ENCODE measurements around the gene SEC31B. TPM values are rescaled to one million over a fixed set of nuclear protein-coding genes. Genes with fewer than 3 reads are reported as not detected.

Gene SEC31B
- total and polyA plus RNA-seq, 9 of the 15 experiments (the other 6 are each of a cell fraction or from before 2014, with no cell fraction given) = 0.91 to 7.0 (median 2.4) TPM

DNA sequence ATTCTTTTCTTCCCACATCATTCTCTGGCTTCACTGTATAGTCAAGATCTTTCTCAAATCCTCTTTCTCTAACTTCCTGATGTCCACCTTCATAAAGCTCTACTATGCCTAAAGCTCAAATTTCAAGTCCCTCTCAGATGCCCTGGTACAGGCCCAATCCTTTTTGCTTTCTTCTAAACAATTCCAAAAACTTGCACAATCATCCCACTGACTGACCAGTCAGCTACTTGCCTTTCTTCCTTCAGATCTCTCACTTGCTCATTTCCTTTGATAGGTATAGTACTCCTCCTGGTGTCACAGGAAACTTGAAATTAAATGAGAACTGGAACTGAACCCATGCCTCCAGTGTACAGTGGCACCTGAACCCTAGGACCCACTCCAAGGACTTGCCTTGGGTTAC, 18.2 kb downstream of the SEC31B start:
- no peak overlapping the region for H2AFZ ChIP-seq (ENCODE audit: low read depth, low read length)
- no peaks in the 10 kb centered on the region for H4K20me1 ChIP-seq (replicated peaks; ENCODE audit: control insufficient read depth, insufficient read depth, low read length)
- no peak overlapping the region for H3K27ac ChIP-seq (ENCODE audit: extremely low read depth, low read depth, low read length)
- FAIRE-seq (no peak), DNase-seq (ENCODE audit: extremely low read depth in 1 of 4, low spot score in 3 of 4) (no peak), ATAC-seq (no peak)
- no peaks in the 10 kb centered on the region for H3K4me1 ChIP-seq (replicated peaks in 1 of 2; ENCODE audit: control insufficient read depth in 2 of 2, insufficient read depth in 2 of 2, low read length in 2 of 2)
- no peaks in the 10 kb centered on the region for H3K27me3 ChIP-seq (ENCODE audit: control insufficient read depth in 2 of 2, insufficient read depth in 2 of 2, low read length in 2 of 2)
- POLR2A ChIA-PET = interaction anchor here (0.7 to 1.4 kb wide), 2 partner anchors 9 to 97 kb away, joined by 3 read pairs; no protein-coding TSS in a partner anchor
- H3K36me3 ChIP-seq (ENCODE audit: control insufficient read depth, insufficient read depth, low read length) = peaks cover 4% of the 10 kb centered on the region; the same call in 1 of the 3 replicates
- H3K79me2 ChIP-seq (ENCODE audit: control insufficient read depth, insufficient read depth, low read length) = no peaks in the 10 kb centered on the region
- no peak for TF ChIP-seq L3MBTL2 (IDR thresholded peaks at IDR 0.05)
- no peak for TF ChIP-seq PTRF (tag; IDR thresholded peaks at IDR 0.05)
- no peak for TF ChIP-seq ZNF263 (CRISPR knock-in tag; IDR thresholded peaks at IDR 0.05; ENCODE audit: borderline replicate concordance)
- TF ChIP-seq, protein P1, sequence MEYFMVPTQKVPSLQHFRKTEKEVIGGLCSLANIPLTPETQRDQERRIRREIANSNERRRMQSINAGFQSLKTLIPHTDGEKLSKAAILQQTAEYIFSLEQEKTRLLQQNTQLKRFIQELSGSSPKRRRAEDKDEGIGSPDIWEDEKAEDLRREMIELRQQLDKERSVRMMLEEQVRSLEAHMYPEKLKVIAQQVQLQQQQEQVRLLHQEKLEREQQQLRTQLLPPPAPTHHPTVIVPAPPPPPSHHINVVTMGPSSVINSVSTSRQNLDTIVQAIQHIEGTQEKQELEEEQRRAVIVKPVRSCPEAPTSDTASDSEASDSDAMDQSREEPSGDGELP (CRISPR knock-in tag; IDR thresholded peaks at IDR 0.05; ENCODE audit: borderline replicate concordance) = no peak
- TF ChIP-seq, protein P2, sequence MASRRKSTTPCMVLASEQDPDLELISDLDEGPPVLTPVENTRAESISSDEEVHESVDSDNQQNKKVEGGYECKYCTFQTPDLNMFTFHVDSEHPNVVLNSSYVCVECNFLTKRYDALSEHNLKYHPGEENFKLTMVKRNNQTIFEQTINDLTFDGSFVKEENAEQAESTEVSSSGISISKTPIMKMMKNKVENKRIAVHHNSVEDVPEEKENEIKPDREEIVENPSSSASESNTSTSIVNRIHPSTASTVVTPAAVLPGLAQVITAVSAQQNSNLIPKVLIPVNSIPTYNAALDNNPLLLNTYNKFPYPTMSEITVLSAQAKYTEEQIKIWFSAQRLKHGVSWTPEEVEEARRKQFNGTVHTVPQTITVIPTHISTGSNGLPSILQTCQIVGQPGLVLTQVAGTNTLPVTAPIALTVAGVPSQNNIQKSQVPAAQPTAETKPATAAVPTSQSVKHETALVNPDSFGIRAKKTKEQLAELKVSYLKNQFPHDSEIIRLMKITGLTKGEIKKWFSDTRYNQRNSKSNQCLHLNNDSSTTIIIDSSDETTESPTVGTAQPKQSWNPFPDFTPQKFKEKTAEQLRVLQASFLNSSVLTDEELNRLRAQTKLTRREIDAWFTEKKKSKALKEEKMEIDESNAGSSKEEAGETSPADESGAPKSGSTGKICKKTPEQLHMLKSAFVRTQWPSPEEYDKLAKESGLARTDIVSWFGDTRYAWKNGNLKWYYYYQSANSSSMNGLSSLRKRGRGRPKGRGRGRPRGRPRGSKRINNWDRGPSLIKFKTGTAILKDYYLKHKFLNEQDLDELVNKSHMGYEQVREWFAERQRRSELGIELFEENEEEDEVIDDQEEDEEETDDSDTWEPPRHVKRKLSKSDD (conservative IDR thresholded peaks at IDR 0.05; ENCODE audit: low read length) = no peak
- TF ChIP-seq RBFOX2 (IDR thresholded peaks at IDR 0.05; ENCODE audit: low read depth, low read length) = no peak
- TF ChIP-seq IFI16 (CRISPR knock-in tag; IDR thresholded peaks at IDR 0.05) = no peak
- TF ChIP-seq CEBPB (tag; IDR thresholded peaks at IDR 0.05) = peak; percentile 27; the same call in 1 of the 2 replicates
- TF ChIP-seq SMARCC2 (IDR thresholded peaks at IDR 0.05; ENCODE audit: low read depth) = no peak
- TF ChIP-seq NFYB (IDR thresholded peaks at IDR 0.05; ENCODE audit: extremely low read depth, insufficient read length) = no peak
- no peak for TF ChIP-seq SNRNP70 (optimal IDR thresholded peaks at IDR 0.05; ENCODE audit: low read depth, low read length)
- TF ChIP-seq C11orf30 (IDR thresholded peaks at IDR 0.05; ENCODE audit: low read depth) = peak; percentile 30; the same call in 1 of the 2 replicates
- TF ChIP-seq MTF1 (CRISPR knock-in tag; IDR thresholded peaks at IDR 0.05; ENCODE audit: borderline replicate concordance) = no peak
- TF ChIP-seq BRD9 (IDR thresholded peaks at IDR 0.05; ENCODE audit: low read depth, partially characterized antibody) = no peak
- TF ChIP-seq, protein P3, sequence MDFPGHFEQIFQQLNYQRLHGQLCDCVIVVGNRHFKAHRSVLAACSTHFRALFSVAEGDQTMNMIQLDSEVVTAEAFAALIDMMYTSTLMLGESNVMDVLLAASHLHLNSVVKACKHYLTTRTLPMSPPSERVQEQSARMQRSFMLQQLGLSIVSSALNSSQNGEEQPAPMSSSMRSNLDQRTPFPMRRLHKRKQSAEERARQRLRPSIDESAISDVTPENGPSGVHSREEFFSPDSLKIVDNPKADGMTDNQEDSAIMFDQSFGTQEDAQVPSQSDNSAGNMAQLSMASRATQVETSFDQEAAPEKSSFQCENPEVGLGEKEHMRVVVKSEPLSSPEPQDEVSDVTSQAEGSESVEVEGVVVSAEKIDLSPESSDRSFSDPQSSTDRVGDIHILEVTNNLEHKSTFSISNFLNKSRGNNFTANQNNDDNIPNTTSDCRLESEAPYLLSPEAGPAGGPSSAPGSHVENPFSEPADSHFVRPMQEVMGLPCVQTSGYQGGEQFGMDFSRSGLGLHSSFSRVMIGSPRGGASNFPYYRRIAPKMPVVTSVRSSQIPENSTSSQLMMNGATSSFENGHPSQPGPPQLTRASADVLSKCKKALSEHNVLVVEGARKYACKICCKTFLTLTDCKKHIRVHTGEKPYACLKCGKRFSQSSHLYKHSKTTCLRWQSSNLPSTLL (IDR thresholded peaks at IDR 0.05) = no peak
- peak; percentile 52; the same call in 1 of the 2 replicates for TF ChIP-seq NFE2 (IDR thresholded peaks at IDR 0.05; ENCODE audit: low read depth)
- no peaks in the 10 kb centered on the region for H3K9me1 ChIP-seq (ENCODE audit: control insufficient read depth, insufficient read depth, low read length)
- H3K4me2 ChIP-seq (ENCODE audit: insufficient read depth, low read length) = no peak overlapping the region
- H3K9me3 ChIP-seq (replicated peaks; ENCODE audit: control insufficient read depth, insufficient read depth, low read depth, low read length) = no peaks in the 10 kb centered on the region
- H3K9ac ChIP-seq (ENCODE audit: insufficient read depth in 1 of 2, low read depth in 2 of 2, low read length in 2 of 2) = no peak overlapping the region
- in situ Hi-C loops (cut with MboI) (loop anchor here (10.0 kb wide), 1 partner anchor 657 kb away; no protein-coding TSS in a partner anchor), intact Hi-C loops (cut with micrococcal nuclease) (no loop called here)
- BruUV-seq (replicated peaks) = no TSS peak
- no peak overlapping the region for H3K4me3 ChIP-seq
- CTCF ChIA-PET (ENCODE audit: low intra/inter-chr PET ratio) = interaction anchor here (1.2 kb wide), 1 partner anchor 68 kb away, joined by 5 read pairs; no protein-coding TSS in a partner anchor
